Measurements from ENCODE around the gene AMZ2.
"Not testable (repeated sequence)": the region's sequence is repeated elsewhere in the genome, so short reads cannot be mapped to it uniquely, and the experiment has no call there.

Gene AMZ2

GRCh38 chr17:68255731-68256538, 8.1 kb downstream of the AMZ2 start:
- no peak for DNase-seq

GRCh38 chr17:68256701-68257100, 8.9 kb downstream of the AMZ2 start:
- not testable (repeated sequence) for DNase-seq

GRCh38 chr17:68257934-68258333, 10.1 kb downstream of the AMZ2 start:
- no peak for DNase-seq

- DNase-seq: peak; percentile 27
Observed at GRCh38 chr17:68258890-68259647, 11.2 kb downstream of the AMZ2 start.

- not testable (repeated sequence) for DNase-seq
Observed at GRCh38 chr17:68259648-68259951, 11.8 kb downstream of the AMZ2 start.

- no peak for DNase-seq
Observed at GRCh38 chr17:68260051-68260762, 12.4 kb downstream of the AMZ2 start.

- DNase-seq: not testable (repeated sequence)
Observed at GRCh38 chr17:68262467-68262866, 14.6 kb downstream of the AMZ2 start.

GRCh38 chr17:68263101-68263681, 15.3 kb downstream of the AMZ2 start:
- peak; percentile 68 for DNase-seq

- DNase-seq: not testable (repeated sequence)
Observed at GRCh38 chr17:68265833-68266232, 18.0 kb downstream of the AMZ2 start.

- DNase-seq: no peak
Observed at GRCh38 chr17:68273722-68274121, 25.9 kb downstream of the AMZ2 start.

- not testable (repeated sequence) for DNase-seq
Observed at GRCh38 chr17:68276339-68276738, 28.5 kb downstream of the AMZ2 start.

- DNase-seq: no peak
Observed at GRCh38 chr17:68277807-68278206, 30.0 kb downstream of the AMZ2 start.

- DNase-seq: not testable (repeated sequence)
Observed at GRCh38 chr17:68281965-68282364, 34.1 kb downstream of the AMZ2 start.

- no peak for DNase-seq
Observed at GRCh38 chr17:68288375-68288774, 40.5 kb downstream of the AMZ2 start.

- no peak for DNase-seq
Observed at GRCh38 chr17:68288804-68289203, 41.0 kb downstream of the AMZ2 start.

- DNase-seq: no peak
Observed at GRCh38 chr17:68289473-68289872, 41.6 kb downstream of the AMZ2 start.

GRCh38 chr17:68289936-68290267, 42.1 kb downstream of the AMZ2 start:
- no peak for DNase-seq

- peak; percentile 30 for DNase-seq
Observed at GRCh38 chr17:68290268-68290954, 42.6 kb downstream of the AMZ2 start.

- DNase-seq: peak; percentile 70
Observed at GRCh38 chr17:68290955-68291835, 43.4 kb downstream of the AMZ2 start, which contains the start of the genes ARSG and SLC16A6. TSS of gene ARSG (plus strand) at chr17:68291495. CDS start at chr17:68307494, 15,999 bp downstream. TSS of gene SLC16A6 (minus strand) at chr17:68291127. CDS start at chr17:68278320, 12,807 bp downstream.

- peak; percentile 58 for DNase-seq
Observed at GRCh38 chr17:68291836-68292688, 44.2 kb downstream of the AMZ2 start.

GRCh38 chr17:68292689-68293040, 44.8 kb downstream of the AMZ2 start:
- DNase-seq: no peak
